Right lobe of liver (tissue), 6 donors: ENCODE measurements around the gene TIGAR. TPM values are rescaled to one million over a fixed set of nuclear protein-coding genes. Genes with fewer than 3 reads are reported as not detected.

ENCODE experiments used
- ATAC-seq, 4 donors: fragments of 200-7000 bp; cut with Tn5 transposase; one replicate each; pipeline ENCODE4 v1.9.1; 2020; ENCODE audit warnings: mild to moderate bottlenecking in 4 of 4, moderate library complexity in 4 of 4
- DNase-seq, 3 donors: peaks; one replicate each; pipeline ENCODE4 v3.0.0-alpha.2; 2020
- H3K27ac ChIP-seq, 3 donors: fragments of 200-600 bp; one replicate each; pipeline ENCODE4 v1.8.0; 2022
- H3K27me3 ChIP-seq, 2 donors: fragments of 200-600 bp; one replicate each; pipeline ENCODE4 v1.8.0; 2022
- H3K36me3 ChIP-seq, 4 donors: fragments of 200-600 bp; sonication (generic) in 1 of 4; one replicate each; pipeline versions ENCODE4 v1.5.1 to v1.8.0; 2017 to 2022; ENCODE audit warnings: control low read depth in 1 of 4
- H3K4me1 ChIP-seq, 4 donors: fragments of 200-600 bp; sonication (generic) in 1 of 4; one replicate each; pipeline versions ENCODE4 v1.5.1 to v1.8.0; 2017 to 2022; ENCODE audit warnings: control low read depth in 1 of 4
- H3K4me3 ChIP-seq, 3 donors: fragments of 200-600 bp; one replicate each; pipeline ENCODE4 v1.8.0; 2022
- H3K9me3 ChIP-seq, 4 donors: fragments of 200-600 bp; sonication (generic) in 1 of 4; one replicate each; pipeline versions ENCODE4 v1.5.1 to v1.8.0; 2017 to 2022; ENCODE audit warnings: control low read depth in 1 of 4
- CTCF ChIP-seq, 4 donors: fragments of 200-600 bp in 3 of 4; fragments of 450-650 bp in 1 of 4; IDR thresholded peaks; one replicate each; pipeline versions ENCODE4 v1.5.1 to v1.8.0; 2016 to 2022; ENCODE audit warnings: antibody characterized with exemption in 4 of 4, mild to moderate bottlenecking in 2 of 4
- POLR2A ChIP-seq: fragments of 450-650 bp; IDR thresholded peaks from one replicate; pipeline ENCODE4 v1.6.1; 2017; ENCODE audit warnings: antibody characterized with exemption, mild to moderate bottlenecking
- WGBS: methylation state at CpG from one replicate; pipeline ENCODE4 v1.1.6; 2018; ENCODE audit warnings: low coverage, low lambda C conversion rate; ENCODE audit not compliant: insufficient coverage; ENCODE audit errors: missing lambda C conversion rate; 5-methylcytosine and 5-hydroxymethylcytosine counted together
- intact Hi-C, 2 donors: fragments of 100-400 bp; cut with DNase I; formaldehyde crosslinking; loops; one replicate each; pipeline versions ENCODE4 v1.11.2 to v1.14.1; 2022
- total RNA-seq, 6 experiments: library from RNA; depleted of rRNA in 2 of 6; stranded (reverse); fragments of >200 nt in 2 of 6; fragmentation: NEBNext Ultra II Directional in 3 of 6; extraction: Animal tissue kit (Norgen Biotek cat#: 25700) in 3 of 6; gene quantifications; one replicate each; pipeline versions ENCODE4 v1.1.0 to v1.2.4, GENCODE V29; 2016 to 2023
- donor health status: DM: no; HTN: yes; CAD: no.
- donor health status: DM: no; HTN: no; CAD: no.
- donor health status: DM: no; HTN: no; CAD: no.
- donor health status: DM: no; HTN: yes; CAD: no.
- donor health status: DM: no; HTN: yes; CAD: no.

TIGAR gene
- total RNA-seq, 6 experiments from 2014 or later = 4.0 to 9.1 (median 5.1) TPM

DNA sequence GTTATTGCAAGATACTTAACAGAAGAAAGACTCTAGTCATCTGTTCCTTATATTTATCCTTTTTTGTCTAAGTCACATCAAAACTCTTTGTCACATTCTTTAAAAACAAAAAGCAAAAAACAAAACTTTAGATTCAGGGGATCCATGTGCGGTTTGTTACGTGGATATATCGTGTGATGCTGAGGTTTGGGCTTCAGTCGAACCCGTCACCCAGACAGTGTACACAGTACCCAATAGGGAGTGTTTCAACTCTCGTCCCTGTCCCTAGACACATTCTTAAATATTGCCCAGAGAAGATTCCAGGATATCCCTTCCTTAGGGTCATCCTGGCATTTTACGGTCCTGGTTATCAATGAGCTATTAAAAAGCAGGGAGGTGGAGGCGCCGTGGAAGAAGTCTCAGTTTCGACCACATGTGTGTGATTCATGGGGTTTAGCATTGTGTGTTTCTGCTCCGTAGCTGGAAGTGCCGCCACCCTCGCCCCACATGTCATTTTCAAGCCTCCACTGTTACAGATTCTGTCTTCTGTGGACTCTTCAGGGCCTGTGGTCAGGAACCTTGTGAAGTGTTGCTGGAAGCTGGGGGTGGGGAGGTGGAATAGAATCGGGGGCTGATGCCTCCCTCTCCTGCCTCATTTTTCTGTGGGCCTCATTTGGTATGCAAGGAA lies 27.6 kb upstream of the TIGAR start:
- H3K27ac ChIP-seq = no peak overlapping the region
- no peak for TF ChIP-seq CTCF (IDR thresholded peaks at IDR 0.05)
- no peak for TF ChIP-seq POLR2A
- no peaks in the 10 kb centered on the region for H3K4me1 ChIP-seq
- intact Hi-C loops = no loop called here
- DNase-seq = no peak
- no peaks in the 10 kb centered on the region for H3K9me3 ChIP-seq
- WGBS = 64% methylated on average over 9 of the region's 14 CpGs
- H3K4me3 ChIP-seq = no peak overlapping the region
- no peaks in the 10 kb centered on the region for H3K36me3 ChIP-seq
- no peak for ATAC-seq
- H3K27me3 ChIP-seq = no peaks in the 10 kb centered on the region

DNA sequence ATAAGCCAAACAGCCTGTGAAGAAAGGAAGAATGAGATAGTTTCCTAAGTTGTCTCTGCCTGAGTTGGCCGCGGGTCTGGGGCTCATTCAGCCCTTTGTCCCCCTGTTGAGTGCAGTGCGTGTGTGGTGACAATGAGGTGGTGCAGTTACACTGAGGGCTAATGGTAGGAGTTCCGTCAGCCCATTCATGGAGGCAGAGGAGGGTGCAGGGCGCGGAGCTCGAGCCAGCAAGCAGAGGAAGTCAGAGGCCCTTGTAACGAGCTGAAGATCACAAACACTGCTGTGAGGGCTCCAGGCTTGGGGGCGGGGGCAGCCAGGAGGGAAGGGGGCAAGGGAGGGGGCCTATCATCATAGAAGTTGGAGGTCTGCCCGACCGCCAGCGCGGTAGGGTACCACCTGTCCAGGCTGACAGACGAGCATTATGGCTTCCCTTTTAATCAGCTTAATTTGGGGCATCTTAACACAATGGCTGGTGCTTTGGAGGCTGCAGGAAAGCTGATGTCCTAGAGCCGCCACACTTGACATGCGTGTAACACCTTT lies 27.0 kb upstream of the TIGAR start:
- intact Hi-C loops = no loop called here
- Histone ChIP-seq H3K36me3 (no peaks in the 10 kb centered on the region), H3K27ac (no peak overlapping the region), H3K4me1 (no peaks in the 10 kb centered on the region), H3K27me3 (no peaks in the 10 kb centered on the region), H3K4me3 (no peak overlapping the region), H3K9me3 (no peaks in the 10 kb centered on the region)
- ATAC-seq = no peak
- TF ChIP-seq POLR2A (no peak), CTCF (IDR thresholded peaks at IDR 0.05) (no peak)
- 54% methylated on average over 11 of the region's 16 CpGs for WGBS
- no peak for DNase-seq

DNA sequence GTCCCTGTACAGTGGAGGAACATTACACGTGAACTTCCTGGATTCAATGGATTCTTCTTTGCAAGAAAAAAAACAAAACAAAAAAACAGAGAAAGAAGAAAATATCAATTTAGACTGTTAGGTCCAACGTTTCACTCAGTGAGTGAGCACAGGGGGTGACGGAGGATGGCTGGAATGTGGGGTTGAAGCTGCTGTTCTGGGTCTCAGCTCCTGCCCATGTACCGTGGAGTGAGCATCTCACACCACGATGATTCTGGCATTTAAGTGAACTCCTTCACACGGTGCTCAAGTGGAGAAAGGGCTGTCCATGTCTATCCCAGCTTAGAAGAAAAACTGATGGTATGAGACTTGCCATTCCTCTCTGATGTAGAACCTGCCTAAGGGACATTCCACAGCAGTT lies 24.3 kb upstream of the TIGAR start:
- no peaks in the 10 kb centered on the region for H3K27me3 ChIP-seq
- no peak overlapping the region for H3K4me3 ChIP-seq
- no peak for TF ChIP-seq CTCF (IDR thresholded peaks at IDR 0.05)
- TF ChIP-seq POLR2A = no peak
- WGBS = 63% methylated on average over 5 of the region's 6 CpGs
- no peaks in the 10 kb centered on the region for H3K9me3 ChIP-seq
- no peak for ATAC-seq
- H3K4me1 ChIP-seq = no peaks in the 10 kb centered on the region
- intact Hi-C loops = no loop called here
- DNase-seq = no peak
- no peak overlapping the region for H3K27ac ChIP-seq
- H3K36me3 ChIP-seq = no peaks in the 10 kb centered on the region

DNA sequence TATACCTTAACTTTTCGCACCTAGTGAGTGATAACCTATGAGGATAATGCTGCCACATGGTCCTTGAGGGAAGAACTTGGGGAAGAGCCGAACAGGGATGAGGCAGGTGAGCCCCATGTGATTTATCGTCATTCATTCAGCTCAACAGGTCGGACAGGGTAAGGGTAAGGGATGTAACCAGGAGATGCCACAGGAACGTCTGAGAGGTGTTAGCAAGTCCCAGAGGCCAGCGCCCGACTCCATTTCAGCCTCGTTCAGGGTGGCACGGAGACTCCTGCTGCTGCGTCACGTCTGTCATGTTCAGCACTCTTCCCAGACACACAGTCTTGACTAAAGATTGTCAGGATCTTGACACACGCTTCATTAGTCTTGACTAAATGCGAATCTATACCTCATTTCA lies 23.4 kb upstream of the TIGAR start:
- H3K36me3 ChIP-seq = no peaks in the 10 kb centered on the region
- H3K27ac ChIP-seq = no peak overlapping the region
- intact Hi-C loops = no loop called here
- WGBS = 60% methylated on average over 7 of the region's 13 CpGs
- TF ChIP-seq POLR2A (no peak), CTCF (IDR thresholded peaks at IDR 0.05) (no peak)
- H3K4me1 ChIP-seq = no peaks in the 10 kb centered on the region
- H3K9me3 ChIP-seq = no peaks in the 10 kb centered on the region
- ATAC-seq (no peak), DNase-seq (no peak)
- H3K27me3 ChIP-seq = no peaks in the 10 kb centered on the region
- no peak overlapping the region for H3K4me3 ChIP-seq
